GM18907 (cell line): ENCODE data around the gene VASH2.
"Not testable (repeated sequence)": the region's sequence is repeated elsewhere in the genome, so short reads cannot be mapped to it uniquely, and the experiment has no call there.

ENCODE experiments used
- ATAC-seq: cut with Tn5 transposase; IDR thresholded peaks from one replicate; pipeline ENCODE4 v1.9.1; 2021; ENCODE audit warnings: mild to moderate bottlenecking, moderate library complexity; ENCODE audit not compliant: unreplicated experiment

VASH2 gene

DNA sequence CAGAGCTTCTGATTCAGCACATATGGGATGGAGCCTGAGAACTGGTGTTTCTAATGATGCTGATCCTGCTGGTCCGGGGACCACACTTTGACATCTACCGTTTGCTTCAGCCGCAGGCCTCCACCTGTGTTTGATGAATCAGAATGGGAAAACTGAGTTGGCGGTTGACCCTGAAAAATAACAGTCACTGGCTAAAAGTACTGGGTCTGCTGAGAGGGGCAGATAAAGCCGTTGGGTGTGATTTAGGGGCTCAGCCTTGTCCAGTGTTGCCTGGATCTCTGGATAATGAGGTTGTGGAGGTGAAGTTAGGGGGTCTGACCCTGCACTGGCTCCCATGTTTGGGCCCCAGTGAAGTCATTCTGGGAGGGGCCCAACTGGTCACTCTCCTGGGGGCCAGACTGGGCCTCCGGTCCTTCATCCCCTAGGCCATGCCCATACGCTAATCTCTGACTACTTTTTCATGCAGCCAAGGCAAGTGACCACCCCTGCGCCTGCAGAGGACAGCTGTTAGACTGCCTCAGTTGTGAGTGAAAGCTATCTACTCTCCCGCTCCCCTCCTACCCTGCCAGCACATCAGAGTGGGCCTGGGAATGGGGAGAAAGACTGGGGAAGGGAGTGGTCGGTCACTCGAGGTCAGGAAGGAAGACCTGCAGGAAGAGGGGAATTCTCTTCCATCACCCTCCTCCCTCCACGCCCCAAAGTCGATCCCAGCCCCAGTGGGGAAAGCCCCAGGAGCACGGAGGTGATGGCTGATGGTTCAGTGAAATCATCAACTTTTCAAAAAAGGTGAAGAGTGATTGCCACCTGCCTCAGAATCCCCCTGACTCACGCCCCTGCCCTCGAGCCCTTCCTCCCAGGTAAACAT lies 27.7 kb downstream of the VASH2 start:
- no peak for ATAC-seq

DNA sequence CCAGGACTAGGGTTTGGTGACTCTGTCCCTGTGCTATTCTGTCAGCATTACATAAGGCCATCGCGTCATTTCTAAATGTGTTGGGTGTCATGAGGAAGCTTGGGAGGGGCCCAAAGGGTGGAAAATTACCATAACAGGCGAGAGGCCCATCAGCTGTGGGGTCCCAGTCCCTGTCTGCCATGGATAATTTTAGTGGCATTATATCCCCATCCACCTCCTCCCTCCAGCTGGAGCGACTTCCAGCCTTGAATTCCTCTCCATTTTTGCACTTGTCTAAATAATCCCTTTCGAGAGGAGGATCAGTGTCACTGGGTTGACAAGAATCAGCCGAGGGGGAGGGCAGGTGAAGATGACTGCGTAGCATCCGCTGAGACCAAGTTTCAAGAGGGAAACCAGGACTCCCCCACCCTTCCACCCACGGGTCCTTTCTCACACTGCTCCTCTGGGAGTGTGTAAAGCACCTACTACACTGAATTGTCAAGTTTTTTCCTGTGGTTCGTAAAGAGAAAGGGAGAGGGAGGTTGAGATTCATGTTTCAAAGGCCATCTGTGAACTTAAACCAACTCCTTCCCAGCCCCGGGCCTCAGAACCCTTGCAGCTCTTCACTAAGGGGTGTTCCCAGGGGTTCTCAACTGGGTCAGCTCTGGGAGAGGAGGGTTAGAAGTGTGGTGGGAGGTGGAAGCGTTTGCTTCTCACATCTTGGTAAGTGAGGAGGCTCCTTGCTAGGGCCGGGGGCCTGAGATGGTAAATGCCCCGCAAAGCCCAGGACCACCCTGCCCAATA lies 29.2 kb downstream of the VASH2 start:
- peak; percentile 62 for ATAC-seq

DNA sequence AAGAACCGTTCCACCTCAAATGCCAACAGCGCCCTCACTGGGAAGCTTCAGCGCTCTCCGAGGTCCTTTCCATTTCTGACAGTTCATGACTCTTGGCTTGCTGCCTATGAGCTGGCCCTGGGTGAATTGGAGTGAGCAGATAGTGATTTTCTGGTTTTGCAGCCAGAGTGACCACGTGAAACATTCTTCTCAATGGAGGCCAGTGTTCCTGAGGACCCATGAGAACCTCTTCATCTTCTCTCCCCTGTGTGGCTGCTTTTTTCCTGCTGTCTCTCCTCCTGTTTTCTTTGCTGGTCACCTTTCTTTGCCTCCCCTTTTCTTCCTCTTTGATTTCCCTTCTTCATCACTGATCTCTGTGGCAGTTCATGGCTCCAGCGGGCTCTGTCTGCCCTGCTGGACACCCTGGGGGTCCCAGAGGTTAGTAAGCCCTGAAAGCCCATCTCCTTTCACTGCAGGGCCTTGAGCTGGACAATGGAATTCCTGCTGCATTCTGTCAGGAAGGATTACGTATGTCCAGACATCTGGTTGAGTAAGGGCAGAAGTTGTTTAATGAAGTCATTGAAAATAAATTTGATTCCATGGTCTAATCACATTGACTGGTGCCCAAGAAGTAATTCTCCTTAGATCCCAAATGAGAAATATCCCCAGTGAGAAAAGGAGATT lies 29.9 kb downstream of the VASH2 start:
- no peak for ATAC-seq

DNA sequence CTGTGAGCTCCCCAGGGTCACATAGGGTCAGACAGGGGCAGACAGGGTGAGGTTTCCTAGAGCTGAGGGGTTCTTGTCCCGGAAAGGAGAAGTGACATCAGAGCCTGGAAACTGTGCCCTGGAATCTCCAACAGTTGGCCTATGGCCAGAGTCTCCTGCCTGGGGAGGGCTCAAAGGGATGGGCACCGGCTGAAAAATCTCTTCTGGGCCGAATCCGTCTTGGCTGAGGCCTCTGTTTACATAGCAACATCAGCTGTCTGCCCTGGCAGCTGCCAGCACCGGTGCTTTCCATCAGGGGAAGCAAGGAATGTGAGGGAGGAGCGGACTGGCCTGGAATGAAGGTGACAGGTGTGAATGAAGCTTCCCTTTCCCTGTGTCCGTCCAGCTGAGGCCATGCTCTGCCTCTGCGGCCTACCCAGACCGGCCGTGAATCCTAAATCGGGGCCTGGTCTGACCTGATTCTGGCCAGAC lies 30.7 kb downstream of the VASH2 start:
- no peak for ATAC-seq

DNA sequence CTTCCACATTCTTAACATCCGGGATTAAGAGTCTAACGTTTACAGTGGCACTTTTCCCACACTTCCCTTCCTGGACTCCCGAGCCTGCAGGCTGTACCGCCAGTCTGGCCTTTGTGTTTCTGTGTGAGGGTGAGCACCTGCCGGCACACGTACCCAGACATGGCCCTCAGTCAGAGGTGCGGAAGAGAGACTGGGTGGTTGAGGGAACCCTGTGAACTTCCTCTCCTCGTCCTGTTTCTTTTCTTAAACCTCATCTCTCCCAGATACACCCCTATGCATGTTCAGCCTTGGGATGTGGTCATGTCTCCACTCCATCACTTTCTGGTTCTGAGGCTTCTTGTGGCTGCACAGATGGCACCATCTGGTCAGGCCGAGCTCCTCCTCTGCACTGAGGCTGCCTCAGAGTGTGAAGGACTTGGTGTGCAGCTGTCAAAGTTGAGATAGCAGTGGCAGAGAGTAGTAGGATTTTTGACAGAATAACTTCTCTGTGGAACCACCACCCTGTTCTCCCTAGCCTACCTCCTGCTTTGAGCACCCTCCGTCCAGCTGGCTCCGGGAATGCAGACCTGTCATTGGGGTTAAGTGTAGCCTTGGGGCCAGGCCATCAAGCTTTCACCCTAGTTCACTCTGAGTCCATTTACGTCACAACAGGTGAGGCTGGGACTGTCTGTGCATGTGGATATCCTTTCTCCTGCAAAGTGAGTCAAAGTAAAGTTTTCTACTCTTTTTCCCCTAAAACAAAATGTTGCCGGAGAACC lies 31.4 kb downstream of the VASH2 start:
- ATAC-seq = peak; percentile 83

DNA sequence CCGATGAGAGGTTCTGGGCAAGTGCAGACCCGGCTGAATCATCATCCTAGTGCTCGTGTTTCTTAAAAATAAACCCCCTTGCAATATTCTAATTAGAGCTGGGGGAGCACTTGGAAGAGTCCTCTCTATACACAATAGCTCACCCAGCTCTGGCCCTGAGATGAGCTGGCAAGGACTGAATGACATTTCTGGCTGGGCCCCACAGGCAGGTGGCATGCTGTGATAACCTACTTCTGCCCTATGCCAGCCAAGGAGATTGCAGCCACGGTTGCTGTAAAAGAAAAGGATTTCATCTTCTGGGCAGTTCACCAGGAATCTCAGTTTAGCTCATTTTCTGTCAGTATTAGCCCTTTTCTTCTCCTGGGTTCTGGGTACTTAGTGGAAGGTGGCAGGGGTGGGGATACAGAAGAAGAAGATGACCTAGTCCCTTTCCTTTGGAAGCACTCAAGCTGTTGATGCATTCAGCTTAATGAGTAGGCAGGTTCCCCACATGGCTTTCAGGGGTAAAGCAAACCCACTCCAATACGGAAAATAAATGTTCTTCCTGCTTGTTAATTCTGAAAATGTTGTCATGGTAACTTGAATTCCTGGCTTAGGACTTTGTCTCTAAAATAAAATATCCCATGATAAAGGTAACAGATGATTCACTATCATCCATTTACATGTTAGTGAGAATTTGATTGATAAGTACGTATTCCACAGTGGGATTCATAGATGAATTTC lies 32.2 kb downstream of the VASH2 start:
- no peak for ATAC-seq

DNA sequence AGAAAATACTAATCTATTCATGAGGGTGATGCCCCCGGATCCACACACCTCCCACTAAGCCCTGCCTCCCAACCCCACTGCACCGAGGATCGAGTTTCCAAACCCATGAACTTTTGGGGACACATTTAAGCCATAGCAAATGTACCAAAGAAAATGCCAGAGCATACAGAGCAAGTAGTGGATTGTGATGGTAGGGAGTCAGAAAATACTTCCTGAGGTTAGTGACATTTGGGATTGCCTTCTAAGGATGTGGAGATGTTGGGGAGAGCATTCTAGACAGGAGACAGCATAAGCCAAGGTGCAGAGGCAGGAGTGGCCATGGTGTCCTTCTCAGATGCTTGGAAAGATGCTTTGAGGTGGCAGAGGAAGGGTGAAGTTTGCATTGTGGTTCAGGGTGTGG lies 33.1 kb downstream of the VASH2 start:
- no peak for ATAC-seq

DNA sequence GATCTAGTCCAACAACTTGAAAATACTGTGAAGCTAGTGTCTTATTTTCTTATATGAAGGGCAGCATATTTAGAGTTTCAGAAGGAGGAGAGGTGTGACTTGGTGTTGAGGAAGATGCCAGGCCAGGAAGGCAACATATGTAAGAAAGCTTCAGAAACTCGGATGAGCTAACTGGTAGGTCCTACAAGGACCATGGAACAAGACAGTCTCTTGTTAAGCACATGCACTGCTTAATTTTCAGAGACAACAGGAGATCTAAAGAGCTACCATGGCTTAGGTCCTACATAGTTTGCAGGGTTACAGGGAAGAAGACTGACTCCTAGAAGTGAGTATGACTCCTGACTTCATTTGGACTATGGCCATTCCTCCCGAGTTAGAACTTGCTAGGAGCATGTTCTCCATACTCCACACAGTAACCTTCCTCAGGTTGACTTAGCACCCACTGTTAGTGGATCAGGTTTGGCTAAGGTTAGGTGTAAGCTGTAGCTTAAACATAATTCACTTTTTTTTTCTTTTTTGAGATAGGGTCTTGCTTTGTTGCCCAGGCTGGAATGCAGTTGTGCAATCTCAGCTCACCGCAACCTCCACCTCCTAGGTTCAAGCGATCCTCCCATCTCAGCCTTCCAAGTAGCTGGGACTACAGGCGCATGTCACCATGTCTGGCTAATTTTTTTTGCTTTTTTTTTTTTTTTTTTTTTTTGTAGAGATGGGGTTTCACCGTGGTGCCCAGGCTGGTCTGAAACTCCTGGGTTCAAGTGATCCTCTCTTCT lies 34.4 kb downstream of the VASH2 start:
- no peak for ATAC-seq

DNA sequence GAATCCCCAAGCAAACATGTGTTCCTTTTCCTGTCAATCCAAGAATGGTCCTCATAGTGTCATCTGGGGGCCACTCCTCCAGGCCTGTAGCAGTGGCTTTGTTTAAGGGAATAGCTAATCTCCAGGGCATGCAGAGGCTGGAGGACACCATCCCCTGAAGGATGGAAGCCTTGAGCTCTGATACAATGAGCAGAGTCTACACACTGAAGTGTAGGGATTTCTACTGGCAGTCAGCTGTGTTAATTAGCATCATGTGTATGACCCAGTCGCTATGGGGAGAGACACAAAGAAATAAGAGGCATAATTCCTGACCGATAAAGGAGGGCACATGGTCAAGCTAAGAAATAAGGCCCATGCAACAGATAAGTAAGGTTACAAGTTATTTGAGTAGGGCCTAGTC lies 36.2 kb downstream of the VASH2 start:
- no peak for ATAC-seq

DNA sequence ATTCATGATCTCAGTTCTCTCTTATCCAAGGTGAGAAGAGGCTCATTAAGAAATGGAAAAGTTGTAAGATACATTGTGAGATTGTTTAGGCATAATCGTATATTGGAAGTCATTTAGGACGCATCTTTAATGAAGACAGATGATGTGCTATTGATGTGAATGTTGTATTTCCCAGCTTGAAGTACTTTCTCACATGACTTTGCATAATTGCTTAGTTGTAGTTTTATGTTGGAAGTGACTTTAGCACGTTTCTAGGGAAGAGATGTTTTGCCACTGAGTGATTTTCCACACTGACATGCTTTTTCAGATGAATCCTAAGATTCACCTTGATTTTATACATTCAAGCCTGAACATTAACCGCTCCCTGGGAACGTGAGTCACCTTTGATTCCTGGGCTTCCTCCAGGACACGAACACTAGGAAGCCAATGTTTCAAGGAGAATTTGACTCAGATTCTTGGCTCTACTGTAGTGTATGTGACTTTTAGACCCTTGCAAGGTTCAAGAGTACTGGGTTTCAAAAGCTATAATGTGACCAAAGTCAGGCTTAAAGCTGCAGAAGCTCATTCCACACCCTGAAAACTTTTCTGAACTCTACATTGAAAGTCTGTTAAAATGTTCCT lies 37.5 kb downstream of the VASH2 start:
- no peak for ATAC-seq

DNA sequence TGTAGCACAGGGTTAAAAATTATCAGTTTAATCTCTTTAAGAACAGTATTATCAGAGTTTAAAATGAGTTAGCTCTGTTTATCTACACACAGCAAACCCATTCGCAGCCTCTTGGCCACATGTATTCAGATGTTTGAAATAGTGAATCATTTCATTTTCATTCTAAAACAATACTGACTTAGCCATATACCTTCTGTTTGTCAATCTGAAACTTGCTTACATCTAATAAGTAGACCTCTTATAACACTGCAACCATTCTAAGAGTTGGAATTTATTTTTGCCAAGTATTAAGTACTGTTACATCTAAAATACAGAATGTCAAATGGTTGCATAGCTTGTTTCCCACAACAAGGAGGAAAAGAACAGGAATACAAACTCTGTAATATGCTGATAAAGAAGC lies 39.9 kb downstream of the VASH2 start:
- no peak for ATAC-seq

DNA sequence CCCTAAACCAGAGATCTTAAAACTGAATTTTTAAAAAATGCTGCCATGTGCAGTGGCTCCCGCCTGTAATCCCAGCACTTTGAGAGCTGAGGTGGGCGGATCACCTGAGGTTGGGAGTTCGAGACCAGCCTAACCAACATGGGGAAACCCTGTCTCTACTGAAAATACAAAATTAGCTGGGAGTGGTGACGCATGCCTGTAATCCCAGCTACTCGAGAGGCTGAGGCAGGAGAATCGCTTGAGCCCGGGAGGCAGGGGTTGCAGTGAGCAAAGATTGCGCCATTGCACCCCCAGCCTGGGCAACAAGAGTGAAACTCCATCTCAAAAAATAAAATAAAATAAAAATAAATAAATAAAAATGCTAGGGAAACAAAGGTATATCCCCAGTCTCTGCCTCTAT lies 43.6 kb downstream of the VASH2 start:
- not testable (repeated sequence) for ATAC-seq

DNA sequence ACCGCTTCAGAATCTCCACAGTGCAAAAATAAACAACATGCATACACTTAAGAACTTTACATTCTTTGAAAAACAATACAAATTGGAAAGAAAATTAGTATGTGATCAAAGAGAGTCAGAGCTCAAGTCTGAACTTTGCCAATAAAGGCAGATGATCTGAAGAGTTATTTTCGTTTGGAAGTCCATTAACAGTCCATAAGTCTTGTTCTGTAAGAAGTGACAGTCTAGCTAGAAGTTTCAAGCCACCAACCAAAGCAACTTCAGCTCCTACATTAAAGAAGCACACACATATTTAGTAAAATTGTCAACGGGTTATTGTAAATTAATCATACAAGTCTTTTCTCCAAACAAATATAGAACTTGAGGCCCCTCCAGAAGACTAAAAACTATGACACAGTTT lies 44.6 kb downstream of the VASH2 start:
- no peak for ATAC-seq

DNA sequence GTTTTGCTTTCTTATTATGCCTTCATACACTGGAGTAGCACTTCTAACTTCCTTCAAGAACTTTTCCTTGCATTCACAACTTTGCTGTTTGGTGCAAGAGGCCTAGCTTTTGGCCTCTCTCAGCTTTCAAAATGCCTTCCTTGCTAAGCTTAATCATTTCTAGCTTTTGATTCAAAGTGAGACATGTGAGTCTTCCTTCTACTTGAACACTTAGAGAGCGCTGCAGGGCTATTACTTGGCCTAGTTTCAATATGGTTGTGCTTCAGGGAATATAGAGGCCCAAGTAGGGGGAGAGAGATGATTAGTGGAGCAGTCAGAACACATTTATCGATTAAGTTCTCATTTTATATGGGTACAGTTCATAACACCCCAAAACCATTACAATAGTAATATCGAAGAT lies 52.9 kb downstream of the VASH2 start:
- no peak for ATAC-seq

DNA sequence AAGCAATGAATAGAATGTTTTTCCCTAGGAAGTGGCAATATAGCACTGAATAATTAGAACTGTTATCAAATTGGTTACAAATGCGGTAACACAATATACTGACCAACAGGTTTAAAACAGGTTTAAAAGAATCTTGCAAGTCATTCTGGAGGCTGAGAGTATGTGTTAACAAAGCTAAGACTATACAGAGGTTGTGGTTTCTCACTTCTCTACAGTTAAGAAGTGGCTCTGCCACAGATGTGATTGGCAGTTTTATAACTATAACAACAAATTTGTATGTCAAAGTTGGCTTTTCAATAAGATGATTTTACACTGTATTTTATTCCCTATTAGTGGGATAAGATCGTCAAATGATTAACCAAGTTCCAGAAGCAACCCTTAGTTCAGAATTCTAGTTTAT lies 58.2 kb downstream of the VASH2 start:
- ATAC-seq = peak; percentile 58

DNA sequence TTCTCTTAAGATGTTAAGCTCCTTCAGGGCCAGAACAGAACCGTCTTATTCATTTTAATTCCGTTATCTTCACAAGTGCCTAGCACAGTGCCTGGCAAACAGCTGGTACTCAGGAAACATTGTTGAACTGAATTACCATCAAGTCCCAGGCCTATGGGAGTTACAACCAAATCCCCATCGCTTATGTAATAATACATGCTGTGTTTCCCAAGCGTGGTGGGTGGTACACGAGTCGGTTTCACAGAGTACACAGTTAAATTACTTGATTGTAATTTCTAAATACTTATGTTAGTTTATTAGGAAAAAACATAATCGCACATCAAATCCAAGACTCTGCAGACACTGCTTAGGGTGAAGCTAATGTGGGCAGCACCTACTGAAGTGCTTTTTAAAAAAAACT lies 64.3 kb downstream of the VASH2 start:
- ATAC-seq = peak; percentile 1

DNA sequence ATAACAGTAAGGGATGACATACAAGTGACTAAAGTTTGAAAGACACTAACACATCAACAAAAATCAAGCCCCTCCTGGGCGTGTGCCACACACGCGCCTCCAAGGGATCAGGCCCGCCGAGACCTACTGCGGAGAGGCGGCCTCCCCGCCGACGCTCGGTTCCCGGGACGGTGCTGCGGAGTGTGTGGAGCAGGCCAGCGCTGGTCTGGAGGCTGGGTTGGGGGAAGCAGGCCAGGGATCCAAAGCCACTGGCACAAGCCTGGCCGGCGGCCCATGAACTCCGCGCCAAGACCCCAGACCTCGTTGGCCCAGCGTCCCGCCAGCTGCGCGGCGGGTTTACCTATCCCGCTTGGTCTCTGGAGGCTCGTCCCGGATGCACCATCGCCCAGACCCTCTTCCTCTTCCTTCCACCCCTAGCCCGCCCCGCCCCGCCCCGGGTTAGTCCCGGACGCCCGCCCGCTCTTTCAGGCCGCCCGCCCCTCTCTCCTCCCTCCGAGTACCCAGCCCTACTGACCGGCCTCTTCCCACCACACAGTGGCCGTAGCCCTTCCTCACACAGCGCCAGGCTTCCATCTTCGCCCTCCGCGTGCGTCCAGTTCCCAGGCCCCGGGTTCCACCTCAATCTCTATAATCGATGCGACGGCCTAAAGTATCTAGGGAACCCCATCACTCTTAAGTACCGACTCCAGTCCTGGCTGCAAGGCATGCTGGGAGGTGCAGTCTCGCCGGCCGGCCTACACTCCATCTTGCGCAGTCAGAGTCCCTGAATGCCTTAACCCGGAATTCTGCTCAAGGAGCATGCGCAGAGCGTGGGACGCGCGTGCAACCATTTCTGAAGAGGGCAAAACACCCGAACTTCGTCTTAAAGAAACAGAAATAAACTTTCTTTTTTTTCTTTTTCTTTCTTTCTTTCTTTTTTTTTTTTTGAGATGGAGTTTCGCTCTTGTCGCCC lies 65.0 kb downstream of the VASH2 start, which contains the start of gene ANGEL2:
ANGEL2 (minus strand) TSS at position 769 of the 952 bp plus-strand sequence; CDS start at position 573, 196 bp downstream.
- peak; percentile 95 for ATAC-seq
